Measurements from ENCODE around the gene TCF7L1.

DNA sequence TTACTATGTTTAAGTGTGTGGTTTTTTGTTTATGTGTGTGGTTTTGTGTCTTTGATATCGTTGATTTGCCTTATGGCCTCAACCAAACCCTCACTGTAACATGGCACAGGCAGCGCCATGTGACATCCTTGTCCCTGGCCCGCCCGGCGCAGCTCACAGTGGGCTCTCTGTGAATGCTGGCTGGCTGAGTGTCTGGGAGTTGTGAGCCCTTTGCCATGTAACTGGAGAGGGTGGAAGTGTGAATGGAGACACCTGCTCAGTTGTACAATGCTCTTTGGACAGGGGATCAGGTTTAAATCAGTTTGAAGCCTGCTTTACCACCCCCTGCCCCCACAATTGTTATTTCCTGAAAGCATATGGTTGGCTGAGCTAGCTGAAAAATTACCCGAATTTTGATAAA, 41.8 kb downstream of the TCF7L1 start:
- TF ChIP-seq, protein P1, sequence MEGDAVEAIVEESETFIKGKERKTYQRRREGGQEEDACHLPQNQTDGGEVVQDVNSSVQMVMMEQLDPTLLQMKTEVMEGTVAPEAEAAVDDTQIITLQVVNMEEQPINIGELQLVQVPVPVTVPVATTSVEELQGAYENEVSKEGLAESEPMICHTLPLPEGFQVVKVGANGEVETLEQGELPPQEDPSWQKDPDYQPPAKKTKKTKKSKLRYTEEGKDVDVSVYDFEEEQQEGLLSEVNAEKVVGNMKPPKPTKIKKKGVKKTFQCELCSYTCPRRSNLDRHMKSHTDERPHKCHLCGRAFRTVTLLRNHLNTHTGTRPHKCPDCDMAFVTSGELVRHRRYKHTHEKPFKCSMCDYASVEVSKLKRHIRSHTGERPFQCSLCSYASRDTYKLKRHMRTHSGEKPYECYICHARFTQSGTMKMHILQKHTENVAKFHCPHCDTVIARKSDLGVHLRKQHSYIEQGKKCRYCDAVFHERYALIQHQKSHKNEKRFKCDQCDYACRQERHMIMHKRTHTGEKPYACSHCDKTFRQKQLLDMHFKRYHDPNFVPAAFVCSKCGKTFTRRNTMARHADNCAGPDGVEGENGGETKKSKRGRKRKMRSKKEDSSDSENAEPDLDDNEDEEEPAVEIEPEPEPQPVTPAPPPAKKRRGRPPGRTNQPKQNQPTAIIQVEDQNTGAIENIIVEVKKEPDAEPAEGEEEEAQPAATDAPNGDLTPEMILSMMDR (IDR thresholded peaks at IDR 0.05; ENCODE audit: low read depth, low read length): no peak
- TF ChIP-seq EZH2phosphoT487 (IDR thresholded peaks at IDR 0.05; ENCODE audit: low read depth): no peak
